HG02943 (cell line): ENCODE measurements around the gene RAD54L2.
"Not testable (repeated sequence)": the region's sequence is repeated elsewhere in the genome, so short reads cannot be mapped to it uniquely, and the experiment has no call there.

Experiments
- ATAC-seq: cut with Tn5 transposase; IDR thresholded peaks from one replicate; pipeline ENCODE4 v1.9.1; 2021; ENCODE audit warnings: mild to moderate bottlenecking, low read depth, moderate library complexity; ENCODE audit not compliant: unreplicated experiment

Gene RAD54L2

DNA sequence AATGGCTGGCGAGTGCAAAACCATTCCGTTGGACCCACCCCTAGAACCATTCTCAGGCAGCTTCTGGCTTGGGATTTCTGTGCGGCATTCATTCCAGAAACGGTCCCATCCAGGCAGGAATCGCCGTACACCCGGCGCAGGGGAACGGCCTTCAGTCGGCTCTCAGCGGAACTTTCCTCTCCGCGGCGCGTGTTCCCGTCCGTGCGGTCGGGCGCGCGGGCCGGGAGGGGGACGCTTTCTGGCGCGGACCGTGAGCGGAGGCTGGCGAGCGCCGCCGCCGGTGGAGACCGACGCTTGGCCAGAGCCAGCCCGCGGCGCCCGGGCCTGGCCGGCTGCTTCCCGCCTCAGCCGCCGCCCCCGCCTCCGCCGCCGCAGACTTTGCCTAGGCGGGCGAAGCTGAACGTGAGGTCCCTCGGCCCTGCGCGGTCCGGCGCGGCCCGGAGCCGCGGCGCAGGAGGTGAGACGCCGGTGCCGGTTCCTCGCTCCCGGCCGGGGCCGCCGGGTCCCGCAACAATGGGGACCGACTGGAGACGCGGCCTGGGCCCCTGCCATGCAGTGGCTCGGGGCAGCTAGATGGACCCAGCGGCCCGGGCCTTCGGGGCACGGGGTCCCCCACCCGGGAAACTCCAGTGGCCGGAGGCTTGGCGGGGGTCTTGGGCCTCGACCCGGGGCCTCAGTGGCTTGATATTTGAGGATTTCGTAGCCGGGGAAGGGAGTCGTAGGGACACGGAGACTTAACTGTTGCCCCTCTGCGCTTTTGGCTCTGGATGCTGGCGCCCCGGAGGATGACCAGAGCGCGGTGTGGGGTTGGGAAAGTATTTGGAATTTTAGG, at the start of gene RAD54L2:
Gene RAD54L2 (plus strand): TSS at position 261 of the 832 bp plus-strand sequence. CDS start 51,702 bp downstream, outside the sequence.
- ATAC-seq: peak; percentile 69

DNA sequence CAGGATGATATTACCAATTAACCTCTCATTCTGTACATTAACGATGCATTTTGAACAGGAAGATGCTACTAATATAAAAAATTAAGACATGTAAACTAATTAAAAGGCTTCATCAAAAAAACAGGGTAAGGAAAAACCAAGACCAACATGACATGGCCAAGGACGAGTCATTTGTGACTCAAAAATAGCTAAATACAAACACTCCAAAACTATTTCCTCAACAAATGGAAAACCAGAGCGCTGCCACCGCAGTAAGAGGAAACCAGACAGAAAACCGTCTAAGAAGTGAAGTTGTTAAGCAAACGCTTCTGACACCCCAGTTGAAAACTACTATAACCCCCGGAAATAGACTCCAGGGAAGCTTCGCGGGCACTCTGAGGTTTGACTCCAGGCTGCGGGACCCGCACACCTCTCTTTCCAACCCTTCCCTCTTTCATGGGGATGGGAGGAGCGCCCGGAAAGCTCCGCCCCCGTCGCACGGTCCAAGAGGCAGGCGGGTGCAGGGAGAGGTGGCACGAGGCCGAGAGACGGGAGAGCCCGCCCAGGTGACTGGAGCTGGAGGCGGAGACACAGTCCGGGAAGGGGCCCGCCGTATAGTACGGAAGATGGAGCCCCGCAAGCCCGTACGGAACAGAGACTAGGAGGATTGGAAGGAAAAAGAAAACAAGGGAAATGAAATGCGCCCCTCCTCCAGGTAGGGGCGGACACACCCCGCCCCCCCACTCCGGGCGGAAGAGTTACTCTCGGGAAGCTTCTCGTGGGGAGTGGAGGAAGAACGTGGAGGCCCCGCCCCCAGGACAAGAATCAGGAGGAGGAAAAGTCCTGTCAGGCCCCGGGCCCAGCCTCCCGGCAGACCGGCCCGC, 39.4 kb upstream of the RAD54L2 start:
- ATAC-seq: peak; percentile 55

DNA sequence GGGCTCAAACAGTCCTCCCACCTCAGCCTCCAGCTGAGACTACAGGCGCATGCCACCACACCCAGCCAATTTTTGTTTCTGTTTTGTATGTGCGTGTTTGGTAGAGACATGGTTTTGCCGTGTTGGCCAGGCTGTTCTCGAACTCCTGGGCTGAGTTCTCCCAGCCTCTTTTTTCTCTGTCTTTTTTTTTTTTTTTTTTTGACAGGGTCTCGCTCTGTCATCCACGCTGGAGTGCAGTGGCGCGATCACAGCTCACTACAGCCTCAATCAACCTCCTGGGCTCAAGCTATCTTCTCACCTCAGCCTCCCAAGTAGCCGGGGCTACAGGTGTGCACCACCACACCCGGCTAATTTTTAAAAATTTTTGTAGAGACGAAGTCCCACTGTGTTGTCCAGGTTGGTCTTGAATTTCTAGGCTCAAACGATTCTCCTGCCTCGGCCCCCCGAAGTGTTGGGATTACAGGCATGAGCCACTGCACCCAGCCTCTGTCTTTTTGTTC, 37.8 kb upstream of the RAD54L2 start:
- no peak for ATAC-seq

DNA sequence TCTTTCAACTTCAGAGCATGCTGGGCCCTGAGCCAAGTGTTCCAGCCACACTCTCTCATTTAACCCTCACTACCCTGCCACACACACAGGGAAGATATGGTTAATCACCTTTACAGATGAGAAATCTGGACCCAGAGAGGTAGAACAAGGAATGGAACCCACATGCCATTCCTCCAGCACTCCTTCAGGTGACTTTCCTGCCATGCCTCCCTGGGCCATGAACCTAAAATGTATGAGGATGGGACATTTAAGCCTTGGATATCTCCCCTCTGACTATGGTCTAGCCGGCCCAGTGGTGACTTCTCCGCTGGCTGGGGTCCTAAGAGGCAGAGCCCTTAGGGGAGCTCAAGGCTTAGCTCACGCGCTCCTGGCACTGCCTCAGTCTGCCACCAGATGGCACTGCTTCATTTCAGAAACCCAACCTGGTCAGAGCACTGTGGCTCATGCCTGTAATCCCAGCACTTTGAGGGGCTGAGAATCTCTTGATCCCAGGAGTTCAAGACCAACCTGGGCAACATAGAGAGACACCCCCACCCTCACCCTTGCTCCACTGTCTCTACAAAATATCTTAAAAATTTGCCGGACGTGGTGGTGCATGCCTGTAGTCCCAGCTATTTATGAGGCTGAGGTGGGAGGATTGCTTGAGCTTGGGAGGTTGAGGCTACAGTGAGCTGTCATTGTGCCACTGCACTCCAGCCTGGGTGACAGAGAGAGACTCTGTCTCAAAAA, 36.5 kb upstream of the RAD54L2 start:
- ATAC-seq: no peak

DNA sequence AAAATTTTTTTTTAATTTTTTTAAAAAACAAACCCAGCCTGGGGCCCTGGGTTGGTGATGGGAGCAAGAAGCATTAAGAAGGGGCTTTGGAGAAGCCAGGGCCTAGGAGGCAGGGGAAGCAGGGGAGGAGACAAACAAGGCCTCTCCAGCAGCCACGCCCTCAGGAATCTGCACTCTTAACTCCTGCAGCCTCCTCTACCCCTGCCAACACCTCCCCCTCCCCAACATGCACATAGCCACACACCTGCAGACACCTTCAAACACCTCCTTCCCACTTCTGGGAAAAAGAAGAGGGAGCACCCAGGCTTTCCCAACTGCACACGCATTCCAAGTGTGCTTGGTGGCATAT, 36.0 kb upstream of the RAD54L2 start:
- no peak for ATAC-seq

- no peak for ATAC-seq
These were observed 35.5 kb upstream of the RAD54L2 start for GRCh38 chr3:51503007-51503406.

GRCh38 chr3:51508255-51508654, 30.3 kb upstream of the RAD54L2 start:
- no peak for ATAC-seq

- ATAC-seq: no peak
These were observed 27.5 kb upstream of the RAD54L2 start for GRCh38 chr3:51510996-51511395.

GRCh38 chr3:51514210-51514609, 24.3 kb upstream of the RAD54L2 start:
- no peak for ATAC-seq

- no peak for ATAC-seq
These were observed 18.7 kb upstream of the RAD54L2 start for GRCh38 chr3:51519848-51520247.

DNA sequence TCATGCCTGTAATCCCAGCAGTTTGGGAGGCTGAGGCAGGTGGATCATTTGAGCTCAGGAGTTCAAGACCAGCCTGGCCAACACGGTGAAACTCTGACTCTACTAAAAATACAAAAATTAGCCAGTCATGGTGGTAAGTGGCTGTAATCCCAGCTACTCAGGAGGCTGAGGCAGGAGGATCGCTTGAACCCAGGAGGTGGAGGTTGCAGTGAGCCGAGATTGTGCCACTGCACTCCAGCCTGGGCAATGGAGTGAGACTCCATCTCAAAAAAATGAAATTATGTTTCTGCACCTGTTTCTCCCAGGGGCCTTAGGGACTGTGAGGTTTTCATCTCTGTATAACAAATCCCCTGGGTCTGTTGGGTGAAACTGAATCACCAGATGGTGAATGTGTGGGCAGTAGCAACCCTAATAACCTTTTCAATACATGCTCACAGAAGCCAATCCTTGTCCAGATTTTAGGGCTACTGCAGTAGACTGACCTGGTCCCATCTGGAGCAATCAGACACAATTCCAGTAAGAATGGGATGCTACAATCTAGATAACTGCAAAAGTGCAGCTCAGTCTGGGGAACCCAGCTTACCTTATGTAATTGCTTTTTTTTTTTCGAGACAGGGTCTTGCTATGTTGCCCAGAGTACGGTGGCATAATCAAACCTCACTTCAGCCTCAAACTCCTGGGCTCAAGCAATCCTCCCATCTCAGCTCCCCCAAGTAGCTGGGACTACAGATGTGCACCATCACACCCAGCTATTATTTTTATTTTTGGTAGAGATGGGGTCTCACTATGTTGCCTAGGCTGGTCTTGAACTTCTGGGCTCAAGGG, 17.4 kb upstream of the RAD54L2 start:
- peak; percentile 80 for ATAC-seq

DNA sequence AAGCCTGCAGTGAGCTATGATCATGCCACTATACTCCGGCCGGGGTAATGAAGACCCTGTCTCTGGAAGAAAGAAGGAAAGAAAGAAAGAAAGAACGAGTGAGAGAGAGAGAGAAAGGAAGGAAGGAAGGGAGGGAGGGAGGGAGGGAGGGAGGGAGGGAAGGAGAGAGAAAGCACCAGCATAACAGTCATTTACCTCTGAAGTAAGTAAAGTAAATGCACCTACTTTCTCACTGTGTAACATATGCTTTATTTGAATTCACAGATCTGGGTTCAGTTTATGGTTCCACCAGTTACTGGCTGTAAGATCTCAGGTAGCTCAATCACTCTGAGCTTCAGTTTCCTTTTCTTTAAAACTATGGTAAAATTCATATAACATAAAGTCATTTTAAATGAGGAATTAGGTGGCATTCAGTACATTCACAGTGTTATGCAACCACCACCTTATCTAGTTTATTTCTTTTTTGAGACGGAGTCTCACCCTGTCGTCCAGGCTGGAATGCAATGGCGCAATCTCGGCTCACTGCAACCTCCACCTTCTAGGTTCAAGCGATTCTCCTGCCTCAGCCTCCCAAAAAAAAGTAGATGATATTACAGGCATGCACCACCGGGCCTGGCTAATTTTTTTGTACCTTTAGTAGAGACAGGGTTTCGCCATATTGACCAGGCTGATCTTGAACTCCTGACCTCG, 16.1 kb upstream of the RAD54L2 start:
- ATAC-seq: no peak

DNA sequence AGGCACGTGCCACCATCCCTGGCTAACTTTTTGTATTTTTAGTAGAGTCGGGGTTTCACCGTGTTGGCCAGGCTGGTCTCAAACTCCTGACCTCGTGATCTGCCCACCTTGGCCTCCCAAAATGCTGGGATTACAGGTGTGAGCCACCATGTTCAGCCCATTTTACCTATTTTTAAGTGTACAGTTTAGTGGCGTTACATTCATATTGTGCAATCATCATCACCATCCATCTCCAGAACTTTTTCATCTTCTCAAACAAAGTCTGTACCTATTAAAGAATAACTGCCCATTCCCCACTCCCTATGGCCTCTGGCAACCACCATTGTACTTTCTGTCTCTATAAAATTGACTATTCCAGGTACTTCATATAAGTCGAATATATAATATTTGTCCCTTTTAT, 13.6 kb upstream of the RAD54L2 start:
- not testable (repeated sequence) for ATAC-seq

DNA sequence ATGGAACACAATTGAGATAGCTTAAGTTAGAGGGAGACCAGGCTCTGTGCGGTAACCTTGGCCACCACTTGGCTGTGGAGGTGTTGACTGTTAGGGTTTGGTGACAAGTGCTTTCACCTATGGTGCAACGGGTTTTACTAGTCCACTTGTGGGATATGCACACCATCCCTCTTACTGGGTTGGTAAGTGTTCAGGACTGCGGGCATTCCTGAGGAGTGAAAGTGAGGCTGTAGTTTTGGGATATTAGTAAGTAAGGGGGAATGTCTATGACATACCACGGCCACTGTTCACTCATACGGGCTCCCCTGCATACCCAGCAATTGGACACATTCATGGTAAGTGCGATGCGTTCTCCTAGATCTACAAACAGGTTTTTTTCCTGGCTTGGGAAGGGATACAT, 8.0 kb upstream of the RAD54L2 start:
- ATAC-seq: no peak

- ATAC-seq: no peak
These were observed 3.1 kb upstream of the RAD54L2 start for GRCh38 chr3:51535146-51536019.

GRCh38 chr3:51537631-51538030, 888 bp upstream of the RAD54L2 start:
- not testable (repeated sequence) for ATAC-seq

- no peak for ATAC-seq
These were observed 432 bp upstream of the RAD54L2 start for GRCh38 chr3:51538115-51538458.

DNA sequence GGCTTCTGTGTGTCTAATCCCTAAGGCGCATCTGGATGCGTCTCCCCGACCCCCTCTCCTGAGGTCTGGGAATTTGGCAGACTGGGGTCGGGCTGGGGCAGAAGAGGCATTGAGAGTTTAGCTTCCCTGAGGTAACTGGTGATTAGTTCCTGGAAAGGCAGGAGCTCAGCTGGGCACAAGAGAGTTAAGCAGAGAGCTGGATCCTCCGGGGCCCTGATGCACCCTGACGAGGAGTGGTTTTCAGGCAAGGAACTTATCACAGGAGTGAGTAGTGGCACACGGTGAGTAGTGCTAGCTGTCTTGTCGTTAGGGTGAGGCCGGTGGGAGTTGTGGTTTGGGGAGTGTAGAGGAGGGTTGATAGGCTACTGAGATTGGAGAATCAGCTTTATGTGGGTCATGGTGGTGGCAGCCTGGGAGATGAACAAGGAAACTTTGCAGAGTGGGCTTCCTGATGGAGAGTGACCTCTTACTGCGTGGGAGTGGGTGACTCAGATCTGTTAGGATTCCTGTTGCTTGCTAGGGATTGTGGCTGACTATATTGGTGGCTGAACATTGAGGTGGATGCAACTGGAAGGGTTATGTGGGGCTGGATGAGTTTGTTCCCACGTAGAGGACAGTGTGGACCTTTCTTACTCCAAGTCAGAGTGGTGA, 897 bp downstream of the RAD54L2 start:
- peak; percentile 21 for ATAC-seq
